A673 (cell line): Measurements from ENCODE around the gene GPD1L. TPM values are rescaled to one million over a fixed set of nuclear protein-coding genes. Genes with fewer than 3 reads are reported as not detected.

Experiments
- BruUV-seq: library from RNA; stranded (reverse); fragments of 400-500 nt; replicated peaks from 2 replicates; lab custom pipeline; 2021; lab: Mats Ljungman, UMichigan
- CTCF ChIA-PET: fragments of 300-600 bp; sonication (Branson Sonifier 250); formaldehyde crosslinking; loops from one replicate; lab custom pipeline; 2022; ENCODE audit warnings: antibody characterized with exemption; lab: Charles Lee
- POLR2A ChIA-PET: fragments of 300-600 bp; sonication (Branson Sonifier 250); formaldehyde crosslinking; loops from one replicate; lab custom pipeline; 2022; ENCODE audit warnings: antibody characterized with exemption; ENCODE audit not compliant: low non-redundant PET; lab: Charles Lee
- DNase-seq: peaks from one replicate; pipeline ENCODE4 v3.0.0-alpha.2; 2015; ENCODE audit warnings: low spot score
- H3K27ac ChIP-seq: fragments of 200-600 bp; sonication (generic); 2 replicates; pipeline ENCODE4 v1.5.1; 2016; ENCODE audit warnings: mixed run types, low read depth, mild to moderate bottlenecking, mixed read lengths, antibody characterized with exemption, low read length; ENCODE audit not compliant: poor library complexity, severe bottlenecking
- H3K27me3 ChIP-seq: fragments of 200-600 bp; sonication (generic); replicated peaks from 2 replicates; pipeline ENCODE4 v1.6.1; 2017; ENCODE audit warnings: mixed run types, low read depth, mild to moderate bottlenecking, mixed read lengths, antibody characterized with exemption, low read length; ENCODE audit not compliant: insufficient read depth, poor library complexity
- H3K36me3 ChIP-seq: fragments of 200-600 bp; sonication (generic); 2 replicates; pipeline ENCODE4 v1.6.1; 2016; ENCODE audit warnings: mixed run types, mild to moderate bottlenecking, mixed read lengths, antibody characterized with exemption, low read length; ENCODE audit not compliant: insufficient read depth, poor library complexity, severe bottlenecking
- H3K4me1 ChIP-seq: fragments of 200-600 bp; sonication (generic); 2 replicates; pipeline ENCODE4 v1.6.1; 2017; ENCODE audit warnings: mixed run types, mild to moderate bottlenecking, mixed read lengths, antibody characterized with exemption, low read length; ENCODE audit not compliant: insufficient read depth, poor library complexity, severe bottlenecking
- H3K4me3 ChIP-seq: fragments of 200-600 bp; sonication (generic); 2 replicates; pipeline ENCODE4 v1.5.1; 2016; ENCODE audit warnings: low read depth, mixed run types, mild to moderate bottlenecking, mixed read lengths, low read length; ENCODE audit not compliant: poor library complexity, severe bottlenecking
- H3K9me3 ChIP-seq: fragments of 200-600 bp; sonication (generic); 2 replicates; pipeline ENCODE4 v1.6.1; 2016; ENCODE audit warnings: mixed run types, low read depth, mild to moderate bottlenecking, mixed read lengths, antibody characterized with exemption, low read length; ENCODE audit not compliant: poor library complexity, severe bottlenecking
- CTCF ChIP-seq: fragments of 300-800, 200-600 bp; sonication (generic); conservative IDR thresholded peaks from 2 replicates; pipeline ENCODE4 v1.5.1; 2017; ENCODE audit warnings: low read depth, mild to moderate bottlenecking, antibody characterized with exemption, low read length, moderate library complexity, mixed read lengths
- EZH2 ChIP-seq: fragments of 200-600 bp; sonication (generic); IDR thresholded peaks from 2 replicates; pipeline ENCODE4 v1.6.1; 2017; ENCODE audit warnings: borderline replicate concordance, low read depth, mild to moderate bottlenecking, mixed read lengths, antibody characterized with exemption, low read length; ENCODE audit not compliant: poor library complexity, severe bottlenecking
- intact Hi-C: fragments of 100-400 bp; cut with micrococcal nuclease; formaldehyde crosslinking; loops from one replicate; pipeline ENCODE4 v1.10.0; 2022; ENCODE audit not compliant: unreplicated experiment
- total RNA-seq: library from RNA; stranded (reverse); gene quantifications from 2 replicates; pipeline ENCODE4 v1.2.3, GENCODE V29; 2021

Gene GPD1L
- total RNA-seq, 1 experiment from 2014 or later, result 9.9 TPM

GRCh38 chr3:32136703-32137102 lies 30.3 kb downstream of the GPD1L start:
- DNase-seq, result no peak
- BruUV-seq, result no TSS peak
- intact Hi-C loops, result no loop called here
- TF ChIP-seq EZH2 (no peak), CTCF (no peak)
- H3K27ac ChIP-seq, result no peak overlapping the region
- ChIA-PET CTCF (no interaction called here), POLR2A (no interaction called here)
- no peaks in the 10 kb centered on the region for H3K27me3 ChIP-seq
- H3K9me3 ChIP-seq, result no peaks in the 10 kb centered on the region
- H3K36me3 ChIP-seq, result no peaks in the 10 kb centered on the region
- no peak overlapping the region for H3K4me3 ChIP-seq
- H3K4me1 ChIP-seq, result no peaks in the 10 kb centered on the region

- POLR2A ChIA-PET, result no interaction called here
- no peaks in the 10 kb centered on the region for H3K36me3 ChIP-seq
- no peak for TF ChIP-seq EZH2
- no peak for TF ChIP-seq CTCF
- BruUV-seq, result no TSS peak
- no peak overlapping the region for H3K27ac ChIP-seq
- intact Hi-C loops, result no loop called here
- H3K9me3 ChIP-seq, result no peaks in the 10 kb centered on the region
- no peak for DNase-seq
- no peaks in the 10 kb centered on the region for H3K4me1 ChIP-seq
- CTCF ChIA-PET, result no interaction called here
- no peak overlapping the region for H3K4me3 ChIP-seq
- no peaks in the 10 kb centered on the region for H3K27me3 ChIP-seq
Observed at GRCh38 chr3:32137870-32138269, 31.4 kb downstream of the GPD1L start.

GRCh38 chr3:32138545-32139104 lies 32.2 kb downstream of the GPD1L start:
- no peak for DNase-seq
- intact Hi-C loops, result no loop called here
- CTCF ChIA-PET, result interaction anchor here (0.5 kb wide), 1 partner anchor 494 kb away, joined by 5 read pairs; no protein-coding TSS in a partner anchor

More at GRCh38 chr3:32138545-32139104, 32.2 kb downstream of the GPD1L start:
- Histone ChIP-seq H3K27ac (no peak overlapping the region), H3K36me3 (no peaks in the 10 kb centered on the region), H3K4me3 (no peak overlapping the region), H3K4me1 (no peaks in the 10 kb centered on the region), H3K9me3 (no peaks in the 10 kb centered on the region), H3K27me3 (no peaks in the 10 kb centered on the region)
- BruUV-seq, result no TSS peak
- POLR2A ChIA-PET, result no interaction called here
- no peak for TF ChIP-seq EZH2
- TF ChIP-seq CTCF, result no peak
